Astrocyte (in vitro differentiated cells and primary cell): ENCODE data around the gene SESN3. TPM values are rescaled to one million over a fixed set of nuclear protein-coding genes. Genes with fewer than 3 reads are reported as not detected.

Experiments
- DNase-seq: peaks from one replicate; pipeline ENCODE4 v3.0.0-alpha.2; 2010; ENCODE audit warnings: low read depth
- FAIRE-seq: peaks from 2 replicates; lab custom pipeline; 2011; peaks lifted over from hg19 to GRCh38; lab: Jason Lieb, UNC
- H2AFZ ChIP-seq: 2 replicates; pipeline ENCODE4 v1.6.0; 2012; ENCODE audit warnings: low read depth, low read length, inconsistent platforms
- H3K27ac ChIP-seq: 2 replicates; pipeline ENCODE4 v1.5.1; 2011; ENCODE audit warnings: low read depth, low read length, inconsistent platforms
- H3K27me3 ChIP-seq: 2 replicates; pipeline ENCODE4 v1.6.0; 2011; ENCODE audit warnings: low read length, inconsistent platforms; ENCODE audit not compliant: insufficient read depth
- H3K36me3 ChIP-seq: 2 replicates; pipeline ENCODE4 v1.5.1; 2011; ENCODE audit warnings: low read length, inconsistent platforms; ENCODE audit not compliant: insufficient read depth
- H3K4me1 ChIP-seq: 2 replicates; pipeline ENCODE4 v1.5.1; 2011; ENCODE audit warnings: low read length, inconsistent platforms; ENCODE audit not compliant: insufficient read depth
- H3K4me2 ChIP-seq: 2 replicates; pipeline ENCODE4 v1.6.0; 2012; ENCODE audit warnings: low read length, inconsistent platforms
- H3K4me3 ChIP-seq: 2 replicates; pipeline ENCODE4 v1.5.1; 2011; ENCODE audit warnings: low read depth, mild to moderate bottlenecking, low read length, inconsistent platforms; ENCODE audit not compliant: insufficient read depth
- H3K79me2 ChIP-seq: 2 replicates; pipeline ENCODE4 v1.6.0; 2012; ENCODE audit warnings: mild to moderate bottlenecking, low read length, inconsistent platforms; ENCODE audit not compliant: insufficient read depth
- H3K9ac ChIP-seq: 2 replicates; pipeline ENCODE4 v1.6.0; 2012; ENCODE audit warnings: mild to moderate bottlenecking, low read length, inconsistent platforms
- H3K9me3 ChIP-seq: 2 replicates; pipeline ENCODE4 v1.5.1; 2012; ENCODE audit warnings: low read depth, mild to moderate bottlenecking, low read length, inconsistent platforms; ENCODE audit not compliant: insufficient read depth
- H4K20me1 ChIP-seq: 2 replicates; pipeline ENCODE4 v1.6.0; 2012; ENCODE audit warnings: low read length, inconsistent platforms; ENCODE audit not compliant: insufficient read depth
- H3K27ac Mint-ChIP-seq: one replicate; pipeline ENCODE4 v1.8.0; 2021; ENCODE audit warnings: mild to moderate bottlenecking, mixed read lengths; ENCODE audit not compliant: unreplicated experiment
- H3K27me3 Mint-ChIP-seq: one replicate; pipeline ENCODE4 v1.8.0; 2021; ENCODE audit warnings: low read depth, mixed read lengths; ENCODE audit not compliant: unreplicated experiment
- H3K36me3 Mint-ChIP-seq: one replicate; pipeline ENCODE4 v1.8.0; 2021; ENCODE audit warnings: low read depth, mixed read lengths; ENCODE audit not compliant: unreplicated experiment
- H3K4me1 Mint-ChIP-seq: one replicate; pipeline ENCODE4 v1.8.0; 2021; ENCODE audit warnings: low read depth, mixed read lengths; ENCODE audit not compliant: unreplicated experiment
- H3K4me3 Mint-ChIP-seq: one replicate; pipeline ENCODE4 v1.8.0; 2021; ENCODE audit warnings: mild to moderate bottlenecking, moderate library complexity, mixed read lengths; ENCODE audit not compliant: unreplicated experiment
- H3K9me3 Mint-ChIP-seq: one replicate; pipeline ENCODE4 v1.8.0; 2021; ENCODE audit warnings: mild to moderate bottlenecking, mixed read lengths; ENCODE audit not compliant: unreplicated experiment
- EZH2 ChIP-seq: IDR thresholded peaks from 2 replicates; pipeline ENCODE4 v1.6.1; 2012; ENCODE audit warnings: mild to moderate bottlenecking, low read length, inconsistent platforms; ENCODE audit not compliant: insufficient read depth
- total RNA-seq: library from RNA; stranded (reverse); gene quantifications from 2 replicates; pipeline ENCODE4 v1.2.1, GENCODE V29; 2021
- TF ChIP-seq, protein P1 (sequence below): IDR thresholded peaks from 2 replicates; pipeline ENCODE4 v1.5.1; 2011; ENCODE audit warnings: low read depth, mild to moderate bottlenecking, inconsistent platforms, low read length, moderate library complexity; ENCODE audit not compliant: insufficient read depth

The SESN3 gene
- total RNA-seq, 1 donor from 2014 or later: 98.1 TPM

DNA sequence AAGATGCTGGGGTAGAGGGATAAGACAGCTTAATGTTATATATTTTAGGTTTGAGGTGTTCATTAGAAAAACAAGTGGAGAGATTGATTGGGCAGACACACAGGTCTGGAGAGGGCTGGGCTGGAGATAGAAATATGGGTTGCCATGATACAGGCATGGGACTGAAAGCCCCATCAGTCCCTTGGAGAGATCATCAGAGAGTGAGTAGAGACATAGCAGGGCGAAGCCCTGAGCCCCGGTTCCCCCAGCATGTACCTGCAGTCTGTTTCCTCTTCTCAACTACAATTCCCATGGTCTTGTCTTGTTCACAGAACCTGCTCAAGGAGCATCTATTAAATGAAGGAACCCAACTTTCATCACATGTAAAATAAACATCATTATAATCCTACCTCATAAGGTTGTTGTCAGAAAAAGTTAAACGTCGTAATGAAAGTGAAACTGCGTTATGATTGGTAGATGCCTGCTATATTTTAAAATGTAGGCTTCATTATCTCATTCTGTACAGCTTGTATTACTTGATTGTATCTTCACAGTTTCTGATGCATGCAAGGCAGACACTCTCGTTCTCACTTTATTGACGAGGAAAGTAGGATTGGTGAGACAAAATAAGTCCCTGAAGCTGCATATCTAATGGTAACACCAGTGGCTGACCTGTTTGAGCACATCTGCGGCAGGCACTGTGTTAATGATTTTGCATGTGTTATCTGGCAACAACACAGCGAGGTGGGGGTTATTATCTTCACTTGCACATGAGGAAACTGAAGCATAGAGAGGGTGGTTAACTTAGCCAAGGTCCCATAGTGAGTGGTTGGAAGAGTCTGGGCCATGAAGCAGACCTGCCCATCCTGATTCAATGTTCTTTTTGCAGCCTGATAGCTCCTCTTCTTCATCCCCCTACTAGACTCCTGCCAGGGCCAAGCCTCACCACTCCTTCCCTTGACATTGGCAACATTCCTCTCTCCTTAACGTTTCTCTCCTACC is 77.8 kb downstream of the SESN3 start:
- Mint-ChIP-seq H3K4me3 (no peak overlapping the region), H3K36me3 (no peaks in the 10 kb centered on the region), H3K9me3 (no peaks in the 10 kb centered on the region), H3K4me1 (peaks cover 29% of the 10 kb centered on the region), H3K27me3 (no peaks in the 10 kb centered on the region), H3K27ac (no peak overlapping the region)
- Histone ChIP-seq H3K27me3 (no peaks in the 10 kb centered on the region), H3K4me3 (no peak overlapping the region), H4K20me1 (no peaks in the 10 kb centered on the region), H3K27ac (no peak overlapping the region), H3K4me2 (no peak overlapping the region), H3K4me1 (peaks cover 21% of the 10 kb centered on the region), H2AFZ (no peak overlapping the region), H3K9me3 (no peaks in the 10 kb centered on the region), H3K79me2 (no peaks in the 10 kb centered on the region), H3K36me3 (no peaks in the 10 kb centered on the region), H3K9ac (no peak overlapping the region)
- FAIRE-seq: no peak
- TF ChIP-seq EZH2: no peak
- DNase-seq: no peak

DNA sequence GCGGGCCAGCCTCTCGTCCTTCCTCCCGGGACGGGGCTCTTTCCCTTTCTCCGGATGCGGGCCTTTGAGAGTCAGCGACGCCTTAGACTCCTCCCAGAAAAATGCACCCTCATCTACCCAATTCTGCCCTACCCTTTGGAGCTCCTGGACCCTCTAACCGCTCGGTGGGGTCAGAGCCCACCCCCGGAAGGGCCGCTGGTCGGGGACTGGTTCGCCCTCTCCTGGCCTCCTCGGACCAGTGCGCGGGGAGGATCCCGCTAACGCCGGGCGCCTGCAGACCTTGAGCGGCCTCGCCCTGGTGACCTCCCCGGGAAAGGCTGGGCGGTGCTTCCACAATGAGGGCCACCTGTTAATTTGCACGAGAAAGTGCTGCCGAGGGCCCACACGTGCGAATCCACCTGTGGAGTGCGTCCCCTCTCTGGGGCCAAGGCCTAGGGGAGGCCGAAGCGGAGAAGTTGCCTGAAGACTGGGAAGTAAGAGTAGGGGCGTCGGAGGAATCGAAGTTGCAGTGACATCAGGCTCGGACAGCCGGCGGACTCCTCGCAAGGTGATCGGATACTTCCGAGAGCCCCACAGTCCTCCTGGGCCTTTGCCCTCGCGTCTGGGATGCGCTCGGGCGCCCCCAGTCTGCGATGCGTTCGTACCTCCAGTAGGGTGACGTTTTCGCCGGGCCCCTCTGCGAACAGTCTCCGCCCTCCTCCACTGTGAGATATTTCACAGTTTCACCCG is 79.9 kb downstream of the SESN3 start:
- peak overlapping the region; percentile 6 for H3K27ac ChIP-seq
- H3K27me3 ChIP-seq: no peaks in the 10 kb centered on the region
- Mint-ChIP-seq H3K36me3 (no peaks in the 10 kb centered on the region), H3K4me1 (peaks cover 37% of the 10 kb centered on the region), H3K27me3 (no peaks in the 10 kb centered on the region), H3K9me3 (no peaks in the 10 kb centered on the region), H3K4me3 (peak overlapping the region; percentile 81), H3K27ac (peak overlapping the region; percentile 70)
- H3K9ac ChIP-seq: peak overlapping the region; percentile 76
- DNase-seq (peak; percentile 69), FAIRE-seq (no peak)
- peak overlapping the region; percentile 96 for H2AFZ ChIP-seq
- no peaks in the 10 kb centered on the region for H4K20me1 ChIP-seq
- peak overlapping the region; percentile 91 for H3K4me2 ChIP-seq
- no peaks in the 10 kb centered on the region for H3K36me3 ChIP-seq
- H3K4me3 ChIP-seq: peak overlapping the region; percentile 51
- H3K79me2 ChIP-seq: no peaks in the 10 kb centered on the region
- no peak for TF ChIP-seq EZH2
- TF ChIP-seq, protein P1, sequence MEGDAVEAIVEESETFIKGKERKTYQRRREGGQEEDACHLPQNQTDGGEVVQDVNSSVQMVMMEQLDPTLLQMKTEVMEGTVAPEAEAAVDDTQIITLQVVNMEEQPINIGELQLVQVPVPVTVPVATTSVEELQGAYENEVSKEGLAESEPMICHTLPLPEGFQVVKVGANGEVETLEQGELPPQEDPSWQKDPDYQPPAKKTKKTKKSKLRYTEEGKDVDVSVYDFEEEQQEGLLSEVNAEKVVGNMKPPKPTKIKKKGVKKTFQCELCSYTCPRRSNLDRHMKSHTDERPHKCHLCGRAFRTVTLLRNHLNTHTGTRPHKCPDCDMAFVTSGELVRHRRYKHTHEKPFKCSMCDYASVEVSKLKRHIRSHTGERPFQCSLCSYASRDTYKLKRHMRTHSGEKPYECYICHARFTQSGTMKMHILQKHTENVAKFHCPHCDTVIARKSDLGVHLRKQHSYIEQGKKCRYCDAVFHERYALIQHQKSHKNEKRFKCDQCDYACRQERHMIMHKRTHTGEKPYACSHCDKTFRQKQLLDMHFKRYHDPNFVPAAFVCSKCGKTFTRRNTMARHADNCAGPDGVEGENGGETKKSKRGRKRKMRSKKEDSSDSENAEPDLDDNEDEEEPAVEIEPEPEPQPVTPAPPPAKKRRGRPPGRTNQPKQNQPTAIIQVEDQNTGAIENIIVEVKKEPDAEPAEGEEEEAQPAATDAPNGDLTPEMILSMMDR: peak; percentile 80
- peaks cover 38% of the 10 kb centered on the region for H3K4me1 ChIP-seq
- H3K9me3 ChIP-seq: no peaks in the 10 kb centered on the region

DNA sequence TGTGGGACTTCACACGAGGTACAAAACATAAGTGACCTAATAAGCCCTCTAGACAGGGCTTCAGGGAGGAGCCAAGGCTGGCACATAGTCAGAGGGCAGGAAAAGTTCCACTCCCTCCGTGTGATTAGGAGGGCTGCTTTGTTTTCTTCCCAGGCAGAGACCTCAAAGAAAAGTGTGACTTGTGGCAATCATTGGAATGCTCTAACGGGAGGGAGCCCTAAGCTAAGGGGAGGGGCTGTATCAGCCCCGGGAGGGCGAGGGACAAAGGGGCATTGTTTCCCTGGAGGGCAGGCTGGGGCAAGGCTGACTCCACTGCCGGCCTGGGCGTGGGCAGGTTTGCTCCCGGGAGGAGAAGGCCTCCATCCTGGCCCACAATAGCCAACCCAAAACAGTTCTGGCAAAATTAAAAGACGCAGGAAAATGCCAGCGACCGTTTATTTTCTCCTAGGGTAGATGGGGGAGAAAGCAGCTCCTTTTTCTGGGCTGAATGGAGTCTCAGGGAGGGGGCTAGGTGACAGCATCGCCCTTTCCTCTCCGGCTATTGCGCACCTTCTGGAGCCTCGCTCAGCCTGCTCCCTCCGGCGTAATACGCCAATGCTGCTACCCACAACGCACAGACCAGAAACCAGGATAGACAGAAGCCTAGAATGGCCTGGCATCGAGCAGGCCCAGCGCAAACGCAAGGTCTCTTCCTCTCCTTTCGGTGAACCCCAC is 81.2 kb downstream of the SESN3 start:
- peak overlapping the region; percentile 11 for H3K27ac ChIP-seq
- no peaks in the 10 kb centered on the region for H3K27me3 Mint-ChIP-seq

More for the DNA sequence above, 81.2 kb downstream of the SESN3 start:
- Mint-ChIP-seq H3K27ac (peak overlapping the region; percentile 86), H3K4me3 (peak overlapping the region; percentile 81), H3K9me3 (no peaks in the 10 kb centered on the region), H3K4me1 (peaks cover 37% of the 10 kb centered on the region), H3K36me3 (no peaks in the 10 kb centered on the region)
- H3K9ac ChIP-seq: peak overlapping the region; percentile 76
- H3K36me3 ChIP-seq: no peaks in the 10 kb centered on the region
- peak overlapping the region; percentile 91 for H3K4me2 ChIP-seq
- H3K4me1 ChIP-seq: peaks cover 38% of the 10 kb centered on the region
- H2AFZ ChIP-seq: peak overlapping the region; percentile 96
- no peaks in the 10 kb centered on the region for H3K79me2 ChIP-seq
- FAIRE-seq (no peak), DNase-seq (peak; percentile 56)
- peak overlapping the region; percentile 51 for H3K4me3 ChIP-seq
- H3K9me3 ChIP-seq: no peaks in the 10 kb centered on the region
- H3K27me3 ChIP-seq: no peaks in the 10 kb centered on the region
- H4K20me1 ChIP-seq: no peaks in the 10 kb centered on the region
- TF ChIP-seq, protein P1: no peak
- TF ChIP-seq EZH2: no peak
